T follicular helper cell (primary cell): ENCODE measurements around the gene SRBD1.

Experiments
- DNase-seq: peaks from one replicate; pipeline ENCODE4 v3.0.0-alpha.2; 2020; ENCODE audit warnings: low read depth

The SRBD1 gene

GRCh38 chr2:45469314-45470099 lies 141.6 kb downstream of the SRBD1 start:
- DNase-seq: no peak

GRCh38 chr2:45468279-45468678 lies 142.8 kb downstream of the SRBD1 start:
- no peak for DNase-seq

GRCh38 chr2:45466053-45466452 lies 145.0 kb downstream of the SRBD1 start:
- no peak for DNase-seq

- no peak for DNase-seq
These were observed 150.2 kb downstream of the SRBD1 start for GRCh38 chr2:45460825-45461224.

GRCh38 chr2:45459860-45460259 lies 151.2 kb downstream of the SRBD1 start:
- no peak for DNase-seq

- DNase-seq: no peak
These were observed 152.0 kb downstream of the SRBD1 start for GRCh38 chr2:45458909-45459563.

GRCh38 chr2:45457211-45457945 lies 153.7 kb downstream of the SRBD1 start:
- no peak for DNase-seq

- no peak for DNase-seq
These were observed 158.2 kb downstream of the SRBD1 start for GRCh38 chr2:45452866-45453265.

- DNase-seq: no peak
These were observed 160.4 kb downstream of the SRBD1 start for GRCh38 chr2:45450634-45451033.

GRCh38 chr2:45448217-45448616 lies 162.8 kb downstream of the SRBD1 start:
- DNase-seq: no peak

- no peak for DNase-seq
These were observed 165.1 kb downstream of the SRBD1 start for GRCh38 chr2:45446016-45446415.

GRCh38 chr2:45445037-45445436 lies 166.0 kb downstream of the SRBD1 start:
- no peak for DNase-seq

- DNase-seq: no peak
These were observed 168.1 kb downstream of the SRBD1 start for GRCh38 chr2:45443012-45443411.

- DNase-seq: no peak
These were observed 169.0 kb downstream of the SRBD1 start for GRCh38 chr2:45442026-45442425.

- DNase-seq: no peak
These were observed 169.5 kb downstream of the SRBD1 start for GRCh38 chr2:45441571-45441970.

GRCh38 chr2:45439788-45440773 lies 171.0 kb downstream of the SRBD1 start:
- no peak for DNase-seq

GRCh38 chr2:45438872-45439665 lies 172.0 kb downstream of the SRBD1 start:
- DNase-seq: no peak

GRCh38 chr2:45436456-45436855 lies 174.6 kb downstream of the SRBD1 start:
- DNase-seq: no peak

GRCh38 chr2:45435316-45435715 lies 175.8 kb downstream of the SRBD1 start:
- DNase-seq: no peak

- DNase-seq: no peak
These were observed 177.7 kb downstream of the SRBD1 start for GRCh38 chr2:45433363-45433762.

GRCh38 chr2:45432406-45432805 lies 178.7 kb downstream of the SRBD1 start:
- DNase-seq: no peak
